Measurements from ENCODE around the gene TMEM69.

DNA sequence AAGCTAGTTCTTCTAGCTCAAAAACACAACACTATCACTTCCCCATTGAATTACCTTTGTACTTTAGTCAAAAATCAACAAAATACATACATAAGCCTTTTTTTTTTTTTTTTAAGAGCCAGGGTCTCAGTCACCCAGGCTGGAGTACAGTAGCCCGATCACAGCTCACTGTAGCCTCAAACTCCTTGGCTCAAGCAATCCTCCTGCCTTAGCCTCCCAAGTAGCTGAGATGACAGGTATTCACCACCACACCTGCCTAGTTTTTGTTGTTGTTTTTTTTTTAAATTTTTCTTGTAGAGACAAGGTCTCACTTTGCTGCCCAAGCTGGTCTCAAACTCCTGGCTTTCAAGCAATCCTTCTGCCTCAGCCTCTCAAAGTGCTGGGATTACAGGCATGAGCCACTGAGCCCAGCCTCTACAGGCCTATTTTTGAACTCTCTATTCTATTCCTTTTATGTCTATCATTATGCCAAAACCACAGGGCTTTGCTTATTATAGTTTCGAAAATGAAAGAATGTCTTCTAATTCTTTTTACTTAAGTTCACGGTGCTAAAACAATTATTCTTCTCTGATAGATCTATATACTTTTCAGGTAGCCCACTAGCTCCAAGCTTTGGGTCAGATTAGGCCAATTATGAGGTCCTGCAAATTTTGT lies 31.3 kb upstream of the TMEM69 start:
- TF ChIP-seq, protein P1, sequence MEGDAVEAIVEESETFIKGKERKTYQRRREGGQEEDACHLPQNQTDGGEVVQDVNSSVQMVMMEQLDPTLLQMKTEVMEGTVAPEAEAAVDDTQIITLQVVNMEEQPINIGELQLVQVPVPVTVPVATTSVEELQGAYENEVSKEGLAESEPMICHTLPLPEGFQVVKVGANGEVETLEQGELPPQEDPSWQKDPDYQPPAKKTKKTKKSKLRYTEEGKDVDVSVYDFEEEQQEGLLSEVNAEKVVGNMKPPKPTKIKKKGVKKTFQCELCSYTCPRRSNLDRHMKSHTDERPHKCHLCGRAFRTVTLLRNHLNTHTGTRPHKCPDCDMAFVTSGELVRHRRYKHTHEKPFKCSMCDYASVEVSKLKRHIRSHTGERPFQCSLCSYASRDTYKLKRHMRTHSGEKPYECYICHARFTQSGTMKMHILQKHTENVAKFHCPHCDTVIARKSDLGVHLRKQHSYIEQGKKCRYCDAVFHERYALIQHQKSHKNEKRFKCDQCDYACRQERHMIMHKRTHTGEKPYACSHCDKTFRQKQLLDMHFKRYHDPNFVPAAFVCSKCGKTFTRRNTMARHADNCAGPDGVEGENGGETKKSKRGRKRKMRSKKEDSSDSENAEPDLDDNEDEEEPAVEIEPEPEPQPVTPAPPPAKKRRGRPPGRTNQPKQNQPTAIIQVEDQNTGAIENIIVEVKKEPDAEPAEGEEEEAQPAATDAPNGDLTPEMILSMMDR (IDR thresholded peaks at IDR 0.05 in 4 of 5, conservative IDR thresholded peaks at IDR 0.05 in 1 of 5) = no peak
- TF ChIP-seq POLR2A (IDR thresholded peaks at IDR 0.05) = no peak
